Mesenteric fat pad (tissue), 1 donor: ENCODE measurements around the gene PIWIL1. TPM values are rescaled to one million over a fixed set of nuclear protein-coding genes. Genes with fewer than 3 reads are reported as not detected.

Experiments used
- DNase-seq: peaks from one replicate; pipeline ENCODE4 v3.0.0-alpha.2; 2020; ENCODE audit warnings: low spot score
- total RNA-seq: library from RNA; stranded (reverse); fragmentation: NEBNext Ultra II Directional; extraction: Animal tissue kit (Norgen Biotek cat#: 25700); gene quantifications from one replicate; pipeline ENCODE4 v1.2.1, GENCODE V29; 2021
- donor health status: DM: yes; HTN: yes; CAD: no.

The PIWIL1 gene
- total RNA-seq, 1 donor from 2014 or later: not detected

GRCh38 chr12:130336723-130337487, 782 bp upstream of the PIWIL1 start:
- DNase-seq: no peak

DNA sequence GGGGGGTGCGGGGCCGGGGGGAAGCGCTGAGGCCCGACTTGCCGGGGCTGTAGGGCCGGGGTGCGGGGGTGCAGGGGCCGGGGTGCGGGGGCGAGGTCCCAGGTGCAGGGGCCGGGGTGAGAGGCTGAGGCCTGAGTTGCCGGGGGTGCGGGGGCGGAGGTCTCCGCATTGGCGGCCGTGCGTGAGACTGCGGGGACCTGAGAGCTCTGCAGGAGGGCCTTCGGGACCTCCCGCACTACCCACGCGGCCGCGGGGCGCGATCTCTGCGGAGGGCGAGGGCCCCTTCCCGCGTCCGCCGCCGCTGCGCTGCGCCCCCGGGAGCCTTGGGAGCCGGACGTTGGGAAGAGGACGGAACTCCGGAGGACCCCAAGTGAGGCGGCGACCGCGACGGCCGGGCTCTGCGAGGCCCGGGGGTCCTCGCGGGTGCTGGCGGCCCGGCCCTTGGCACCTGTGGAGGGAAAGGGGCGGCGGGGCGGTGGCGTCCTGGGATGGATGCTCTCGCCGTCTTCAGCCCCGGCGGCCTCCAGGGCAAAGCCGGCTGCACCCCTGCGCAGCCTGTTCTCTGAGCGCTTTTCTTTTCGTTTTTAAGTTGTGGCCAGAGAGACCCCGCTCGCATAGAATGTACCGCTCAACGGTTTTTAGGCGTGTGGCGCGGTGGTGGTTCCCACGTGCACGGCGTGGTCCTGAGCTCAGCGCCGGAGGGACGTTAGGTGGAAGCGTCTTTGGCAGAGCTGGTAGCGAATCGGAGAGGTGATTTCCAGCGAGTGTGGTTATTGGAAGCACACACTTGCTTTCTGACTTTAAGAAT, 1.3 kb downstream of the PIWIL1 start:
- DNase-seq: no peak

DNA sequence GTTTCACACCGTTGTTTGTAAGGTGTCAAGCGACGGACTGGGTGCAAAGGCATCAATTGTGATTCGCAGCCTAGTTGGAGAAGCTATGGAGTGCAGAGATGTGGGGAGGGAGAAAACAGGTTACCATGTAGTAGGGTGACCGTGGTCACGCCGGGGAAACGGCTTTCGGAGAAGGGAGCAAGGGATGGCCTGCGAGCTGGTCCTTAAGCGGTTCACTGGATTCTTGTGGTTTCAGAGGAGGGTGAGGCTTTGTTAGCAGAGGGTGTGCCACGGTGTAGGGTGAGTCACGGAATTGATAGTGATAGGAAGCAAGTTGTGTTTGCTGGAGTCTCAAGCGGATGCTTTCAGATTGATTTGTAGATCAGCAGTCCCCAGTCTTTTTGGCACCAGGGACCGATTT, 2.3 kb downstream of the PIWIL1 start:
- DNase-seq: no peak

DNA sequence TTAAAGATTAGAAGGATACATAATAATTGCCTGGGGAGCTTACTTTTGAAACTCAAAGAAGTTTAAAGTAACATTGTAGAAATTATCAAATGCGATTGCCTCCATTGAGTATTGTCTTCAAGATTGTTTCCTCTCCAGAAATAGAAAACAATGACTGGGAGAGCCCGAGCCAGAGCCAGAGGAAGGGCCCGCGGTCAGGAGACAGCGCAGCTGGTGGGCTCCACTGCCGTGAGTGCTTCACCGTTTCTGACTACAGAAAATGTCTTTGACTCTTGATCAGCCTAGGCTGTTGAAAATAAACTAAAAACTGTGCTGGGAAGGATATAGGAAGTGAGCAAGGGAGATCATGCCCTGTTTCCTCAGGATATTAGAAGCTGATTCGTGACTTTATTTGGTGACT, 4.8 kb downstream of the PIWIL1 start:
- DNase-seq: no peak

DNA sequence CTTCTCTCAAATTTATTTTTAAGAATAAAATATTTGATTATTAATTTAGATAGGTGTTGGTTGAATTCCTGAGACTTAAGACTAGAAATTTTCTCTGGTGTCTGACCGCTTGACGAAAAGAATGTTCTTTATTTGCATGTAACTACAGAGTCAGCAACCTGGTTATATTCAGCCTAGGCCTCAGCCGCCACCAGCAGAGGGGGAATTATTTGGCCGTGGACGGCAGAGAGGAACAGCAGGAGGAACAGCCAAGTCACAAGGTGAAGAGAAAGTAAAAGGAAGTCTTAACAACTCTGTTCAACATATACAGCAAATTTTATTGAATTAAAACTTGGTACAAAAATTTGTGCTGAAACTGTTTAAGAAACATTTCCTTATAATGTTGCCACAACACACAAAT, 5.2 kb downstream of the PIWIL1 start:
- no peak for DNase-seq

DNA sequence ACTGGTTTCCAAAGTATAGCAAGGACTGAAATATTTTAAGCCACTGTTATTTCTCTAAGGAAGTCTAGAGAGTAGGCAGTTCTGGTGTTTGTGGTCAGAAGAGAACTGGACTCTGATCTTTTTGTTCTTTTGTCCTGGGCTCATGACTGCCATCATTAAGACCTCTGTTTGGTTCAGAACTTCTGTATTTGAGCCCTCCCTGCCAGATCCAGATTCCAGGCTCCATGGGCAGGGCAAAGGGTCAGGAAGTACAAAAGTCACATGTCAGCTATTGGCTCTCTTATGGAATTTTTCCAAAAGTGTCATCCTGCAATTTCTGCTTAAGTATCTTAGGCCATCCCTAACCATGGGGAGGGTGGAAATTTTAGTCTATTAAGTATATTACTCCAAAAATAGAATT, 6.8 kb downstream of the PIWIL1 start:
- no peak for DNase-seq

- no peak for DNase-seq
Measured at GRCh38 chr12:130345292-130345691, 7.6 kb downstream of the PIWIL1 start.

GRCh38 chr12:130347588-130347987, 9.9 kb downstream of the PIWIL1 start:
- DNase-seq: no peak

GRCh38 chr12:130350715-130351114, 13.0 kb downstream of the PIWIL1 start:
- no peak for DNase-seq

DNA sequence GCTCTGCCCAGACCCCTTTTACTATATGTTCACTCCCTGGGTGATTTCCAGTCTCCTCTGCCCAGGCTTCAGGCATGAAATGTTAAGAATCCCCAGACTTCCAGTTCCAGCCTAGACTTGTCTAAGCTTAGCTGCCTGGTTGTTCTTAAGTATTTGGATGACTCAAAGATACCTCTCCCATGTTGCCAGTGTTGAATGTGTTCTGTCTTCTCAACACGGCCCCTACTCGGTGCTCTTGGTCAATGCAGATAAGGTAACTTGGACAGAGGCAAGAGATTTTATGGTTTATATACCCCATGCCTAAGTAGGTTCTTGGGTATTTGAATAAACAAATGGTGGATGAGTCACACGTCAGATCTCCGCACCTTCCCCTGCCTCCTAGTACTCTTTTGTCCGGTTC, 13.6 kb downstream of the PIWIL1 start:
- no peak for DNase-seq

- no peak for DNase-seq
Measured at GRCh38 chr12:130353081-130353480, 15.4 kb downstream of the PIWIL1 start.

DNA sequence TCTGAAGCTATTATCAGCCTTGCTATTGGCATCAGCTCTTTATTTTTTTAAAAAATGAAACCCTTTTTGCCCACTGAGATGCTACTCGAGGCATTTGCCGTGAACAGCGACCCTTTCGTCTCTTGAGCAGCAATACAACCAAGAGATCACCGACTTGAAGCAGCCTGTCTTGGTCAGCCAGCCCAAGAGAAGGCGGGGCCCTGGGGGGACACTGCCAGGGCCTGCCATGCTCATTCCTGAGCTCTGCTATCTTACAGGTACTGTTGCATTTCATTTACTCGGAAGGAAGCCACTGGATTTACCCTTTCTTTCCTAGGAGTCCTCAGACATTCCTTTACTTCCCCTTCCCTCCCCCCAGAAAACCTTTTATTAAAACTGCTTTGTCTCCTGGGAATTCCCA, 16.7 kb downstream of the PIWIL1 start:
- no peak for DNase-seq

- DNase-seq: no peak
Measured at GRCh38 chr12:130356222-130356621, 18.5 kb downstream of the PIWIL1 start.

DNA sequence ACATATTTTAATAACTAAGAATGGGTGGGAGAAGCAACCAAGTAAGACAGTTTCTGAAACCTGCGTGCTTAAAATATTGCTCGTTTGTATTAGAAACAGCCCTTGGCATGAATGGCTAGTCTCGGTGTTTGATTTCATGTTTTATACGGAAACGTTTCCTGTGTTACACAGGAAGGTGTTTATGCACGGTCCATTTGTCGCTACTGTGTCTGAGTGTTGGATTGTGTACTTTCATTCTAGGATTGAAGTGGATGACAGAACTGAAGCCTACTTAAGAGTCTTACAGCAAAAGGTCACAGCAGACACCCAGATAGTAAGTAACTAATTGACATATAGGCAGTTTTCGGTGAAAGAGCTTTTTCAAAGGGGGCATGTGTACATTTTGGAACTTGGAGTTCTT, 19.6 kb downstream of the PIWIL1 start:
- DNase-seq: no peak

DNA sequence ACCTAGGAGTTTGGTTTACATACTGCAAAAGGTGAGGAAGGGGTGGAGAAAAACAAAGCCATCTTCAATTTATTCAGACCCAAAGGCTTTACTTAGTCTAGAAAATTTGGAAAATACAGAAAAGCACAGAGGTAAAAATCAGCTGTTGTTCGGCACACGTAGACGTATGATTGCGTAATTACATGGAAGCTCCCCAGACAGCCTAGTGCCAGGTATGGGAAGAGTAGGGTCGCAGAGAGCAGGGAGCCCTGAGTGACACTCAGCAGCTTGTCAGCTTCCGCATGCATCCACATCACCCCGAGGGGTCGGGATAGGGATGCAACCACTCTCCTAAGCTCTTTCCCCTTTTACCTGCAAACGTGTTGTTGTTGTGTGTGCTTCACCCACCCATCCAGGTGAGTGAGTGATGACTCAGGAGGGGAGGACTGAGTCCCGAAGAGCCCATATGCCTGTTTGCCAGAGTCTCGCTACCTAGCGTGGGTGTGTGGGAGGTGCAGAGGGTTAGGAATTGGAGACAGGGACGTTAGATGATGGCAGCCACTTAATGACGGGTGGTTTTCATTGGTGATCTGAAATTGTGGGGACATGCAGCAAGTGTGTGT, 20.1 kb downstream of the PIWIL1 start:
- no peak for DNase-seq

- DNase-seq: no peak
Measured at GRCh38 chr12:130362060-130362459, 24.4 kb downstream of the PIWIL1 start.

DNA sequence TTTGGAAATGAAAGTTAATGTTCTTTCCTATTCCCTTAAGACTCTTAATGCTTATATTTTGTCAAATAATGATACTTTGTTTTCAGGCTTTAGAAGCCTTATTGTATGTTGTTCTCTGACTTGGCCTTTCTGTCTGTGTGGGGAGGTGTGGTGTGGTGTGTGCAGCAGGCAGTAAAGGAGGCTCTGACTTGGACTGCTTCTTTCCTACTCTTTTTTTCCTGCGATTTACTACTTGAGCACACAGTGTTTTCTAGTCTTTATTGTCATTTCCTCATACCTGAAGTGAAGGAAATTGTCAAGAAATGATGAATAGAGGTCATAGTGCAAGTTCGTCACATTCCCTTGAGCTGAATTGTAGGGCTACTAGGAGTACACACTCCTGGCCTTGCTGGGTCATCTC, 26.9 kb downstream of the PIWIL1 start:
- no peak for DNase-seq

GRCh38 chr12:130366159-130366558, 28.5 kb downstream of the PIWIL1 start:
- DNase-seq: no peak

GRCh38 chr12:130367003-130367402, 29.3 kb downstream of the PIWIL1 start:
- no peak for DNase-seq

- DNase-seq: no peak
Measured at GRCh38 chr12:130367523-130367922, 29.8 kb downstream of the PIWIL1 start.

DNA sequence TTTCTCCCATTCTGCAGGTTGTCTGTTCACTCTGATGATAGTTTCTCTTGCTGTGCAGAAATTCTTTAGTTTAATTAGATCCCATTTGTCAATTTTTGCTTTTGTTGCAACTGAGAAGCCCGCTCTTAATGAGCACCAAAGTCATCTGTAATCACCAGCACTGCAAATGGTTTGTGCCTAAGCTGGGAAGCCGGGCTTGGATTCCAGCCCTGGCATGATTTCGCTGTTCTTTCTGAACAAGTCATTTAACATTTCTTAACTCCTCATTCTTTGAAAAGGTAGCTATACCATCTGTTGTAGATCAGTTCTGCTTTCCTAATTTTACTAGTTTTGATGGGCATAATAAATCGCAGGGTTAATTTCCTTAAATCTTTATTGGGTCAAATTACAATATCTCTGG, 32.1 kb downstream of the PIWIL1 start:
- DNase-seq: no peak

DNA sequence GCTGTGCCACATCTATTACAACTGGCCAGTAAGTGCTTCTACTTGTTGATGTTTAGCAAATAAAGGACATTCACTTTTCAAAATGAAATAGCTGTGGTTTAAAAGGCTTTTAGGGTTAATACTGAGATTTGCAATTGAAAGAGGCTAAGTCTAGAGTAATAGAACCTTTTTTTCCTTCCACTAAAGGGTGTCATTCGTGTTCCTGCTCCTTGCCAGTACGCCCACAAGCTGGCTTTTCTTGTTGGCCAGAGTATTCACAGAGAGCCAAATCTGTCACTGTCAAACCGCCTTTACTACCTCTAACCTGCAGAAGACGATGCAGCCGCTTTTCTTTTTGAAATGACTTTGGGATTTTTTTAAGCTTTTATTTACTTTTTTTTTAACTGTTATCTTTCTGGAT, 33.6 kb downstream of the PIWIL1 start:
- no peak for DNase-seq
